PFSK-1 (cell line): ENCODE measurements around the gene CD302.

Experiments
- FOXP2 ChIP-seq: optimal IDR thresholded peaks from 2 replicates; pipeline ENCODE3; 2011; ENCODE audit warnings: borderline replicate concordance, control low read depth, inconsistent platforms; ENCODE audit not compliant: insufficient read depth; ENCODE audit errors: extremely low read length, extremely low read depth
- POLR2AphosphoS5 ChIP-seq: IDR thresholded peaks from 2 replicates; pipeline ENCODE4 v1.6.1; 2012; ENCODE audit warnings: low read depth, mild to moderate bottlenecking, control low read depth, low read length, moderate library complexity
- SIN3A ChIP-seq: IDR thresholded peaks from 2 replicates; pipeline ENCODE4 v1.6.1; 2012; ENCODE audit warnings: mild to moderate bottlenecking, low read length, moderate library complexity, borderline replicate concordance; ENCODE audit not compliant: insufficient read depth
- TAF1 ChIP-seq: IDR thresholded peaks from 2 replicates; pipeline ENCODE4 v1.6.1; 2012; ENCODE audit warnings: low read length, control low read depth, borderline replicate concordance; ENCODE audit not compliant: insufficient read depth
- TF ChIP-seq, protein P1 (sequence below), 2 experiments: IDR thresholded peaks; 2 replicates each; pipeline versions ENCODE4 v1.6.1 to v1.8.0; 2011 to 2012; ENCODE audit warnings: low read depth in 2 of 2, low read length in 2 of 2, control low read depth in 1 of 2, inconsistent platforms in 1 of 2, mild to moderate bottlenecking in 1 of 2, moderate library complexity in 1 of 2; ENCODE audit not compliant: insufficient read depth in 1 of 2

CD302 gene

GRCh38 chr2:159755788-159756187 lies 42.2 kb downstream of the CD302 start:
- TF ChIP-seq TAF1 (no peak), SIN3A (no peak), FOXP2 (no peak)

- TF ChIP-seq SIN3A (no peak), TAF1 (no peak), FOXP2 (no peak), POLR2AphosphoS5 (no peak)
- TF ChIP-seq, protein P1, sequence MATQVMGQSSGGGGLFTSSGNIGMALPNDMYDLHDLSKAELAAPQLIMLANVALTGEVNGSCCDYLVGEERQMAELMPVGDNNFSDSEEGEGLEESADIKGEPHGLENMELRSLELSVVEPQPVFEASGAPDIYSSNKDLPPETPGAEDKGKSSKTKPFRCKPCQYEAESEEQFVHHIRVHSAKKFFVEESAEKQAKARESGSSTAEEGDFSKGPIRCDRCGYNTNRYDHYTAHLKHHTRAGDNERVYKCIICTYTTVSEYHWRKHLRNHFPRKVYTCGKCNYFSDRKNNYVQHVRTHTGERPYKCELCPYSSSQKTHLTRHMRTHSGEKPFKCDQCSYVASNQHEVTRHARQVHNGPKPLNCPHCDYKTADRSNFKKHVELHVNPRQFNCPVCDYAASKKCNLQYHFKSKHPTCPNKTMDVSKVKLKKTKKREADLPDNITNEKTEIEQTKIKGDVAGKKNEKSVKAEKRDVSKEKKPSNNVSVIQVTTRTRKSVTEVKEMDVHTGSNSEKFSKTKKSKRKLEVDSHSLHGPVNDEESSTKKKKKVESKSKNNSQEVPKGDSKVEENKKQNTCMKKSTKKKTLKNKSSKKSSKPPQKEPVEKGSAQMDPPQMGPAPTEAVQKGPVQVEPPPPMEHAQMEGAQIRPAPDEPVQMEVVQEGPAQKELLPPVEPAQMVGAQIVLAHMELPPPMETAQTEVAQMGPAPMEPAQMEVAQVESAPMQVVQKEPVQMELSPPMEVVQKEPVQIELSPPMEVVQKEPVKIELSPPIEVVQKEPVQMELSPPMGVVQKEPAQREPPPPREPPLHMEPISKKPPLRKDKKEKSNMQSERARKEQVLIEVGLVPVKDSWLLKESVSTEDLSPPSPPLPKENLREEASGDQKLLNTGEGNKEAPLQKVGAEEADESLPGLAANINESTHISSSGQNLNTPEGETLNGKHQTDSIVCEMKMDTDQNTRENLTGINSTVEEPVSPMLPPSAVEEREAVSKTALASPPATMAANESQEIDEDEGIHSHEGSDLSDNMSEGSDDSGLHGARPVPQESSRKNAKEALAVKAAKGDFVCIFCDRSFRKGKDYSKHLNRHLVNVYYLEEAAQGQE (IDR thresholded peaks at IDR 0.05; ENCODE audit: insufficient read depth in 1 of 2, low read depth in 2 of 2, low read length in 2 of 2), result no peak
Observed at GRCh38 chr2:159755014-159755413, 43.0 kb downstream of the CD302 start.

- TF ChIP-seq, protein P1 (IDR thresholded peaks at IDR 0.05; ENCODE audit: insufficient read depth in 1 of 2, low read depth in 2 of 2, low read length in 2 of 2), result no peak
- no peak for TF ChIP-seq SIN3A
- TF ChIP-seq TAF1, result no peak
- no peak for TF ChIP-seq POLR2AphosphoS5
- TF ChIP-seq FOXP2, result no peak
Observed at GRCh38 chr2:159753797-159754196, 44.2 kb downstream of the CD302 start.

GRCh38 chr2:159750873-159751272 lies 47.1 kb downstream of the CD302 start:
- no peak for TF ChIP-seq TAF1
- TF ChIP-seq POLR2AphosphoS5, result no peak
- TF ChIP-seq SIN3A, result no peak
- TF ChIP-seq, protein P1 (IDR thresholded peaks at IDR 0.05; ENCODE audit: insufficient read depth in 1 of 2, low read depth in 2 of 2, low read length in 2 of 2), result no peak

- TF ChIP-seq FOXP2 (no peak), TAF1 (no peak), POLR2AphosphoS5 (no peak), SIN3A (no peak)
- TF ChIP-seq, protein P1 (IDR thresholded peaks at IDR 0.05; ENCODE audit: insufficient read depth in 1 of 2, low read depth in 2 of 2, low read length in 2 of 2), result no peak
Observed at GRCh38 chr2:159748089-159748488, 49.9 kb downstream of the CD302 start.

DNA sequence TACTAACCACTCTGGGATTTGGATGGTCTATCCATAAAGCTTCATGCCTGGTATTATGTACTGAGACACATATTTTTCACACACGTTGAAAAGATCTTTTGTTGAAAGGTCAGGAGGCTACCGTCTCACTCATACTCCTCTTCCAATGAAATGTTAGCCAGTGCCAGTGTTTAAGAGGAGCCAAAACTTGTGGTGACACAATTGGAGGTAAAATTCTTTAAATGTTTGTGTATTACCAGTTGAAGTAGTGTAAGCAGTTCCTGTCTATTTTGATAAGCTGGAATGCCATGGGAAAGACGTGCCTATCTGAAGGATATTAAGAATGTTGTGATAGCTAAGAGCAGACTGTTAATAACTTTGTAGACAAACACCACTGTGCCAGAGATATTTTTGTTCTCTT lies 53.6 kb downstream of the CD302 start:
- TF ChIP-seq POLR2AphosphoS5 (no peak), SIN3A (no peak), FOXP2 (no peak), TAF1 (no peak)
- TF ChIP-seq, protein P1 (IDR thresholded peaks at IDR 0.05; ENCODE audit: insufficient read depth in 1 of 2, low read depth in 2 of 2, low read length in 2 of 2), result no peak
